EL (cell line): ENCODE results near the gene EFNA1.

Experiments
- DNase-seq: peaks from one replicate; pipeline ENCODE4 v3.0.0-alpha.2; 2016

The EFNA1 gene

GRCh38 chr1:155176544-155177071 lies 48.9 kb downstream of the EFNA1 start:
- peak; percentile 75 for DNase-seq

- DNase-seq: no peak
Observed at GRCh38 chr1:155177192-155177917, 49.7 kb downstream of the EFNA1 start.

GRCh38 chr1:155177918-155178281 lies 50.2 kb downstream of the EFNA1 start:
- no peak for DNase-seq

- no peak for DNase-seq
Observed at GRCh38 chr1:155178441-155179111, 50.9 kb downstream of the EFNA1 start.

GRCh38 chr1:155179112-155180031 lies 51.7 kb downstream of the EFNA1 start:
- DNase-seq: no peak

GRCh38 chr1:155181371-155182051 lies 53.8 kb downstream of the EFNA1 start:
- no peak for DNase-seq

GRCh38 chr1:155182052-155182550 lies 54.4 kb downstream of the EFNA1 start:
- no peak for DNase-seq

- DNase-seq: no peak
Observed at GRCh38 chr1:155183775-155184221, 56.1 kb downstream of the EFNA1 start.

GRCh38 chr1:155184351-155184811 lies 56.7 kb downstream of the EFNA1 start:
- no peak for DNase-seq
